HUES64 (cell line): ENCODE data around the gene NGLY1.

Source experiments
- H3K27ac ChIP-seq: 2 replicates; pipeline ENCODE4 v1.7.0; 2013; ENCODE audit warnings: low read depth, low read length, inconsistent platforms
- H3K27me3 ChIP-seq: 2 replicates; pipeline ENCODE4 v1.6.1; 2013; ENCODE audit warnings: mild to moderate bottlenecking, low read length; ENCODE audit not compliant: insufficient read depth
- H3K36me3 ChIP-seq: 2 replicates; pipeline ENCODE4 v1.6.1; 2013; ENCODE audit warnings: mild to moderate bottlenecking, low read length; ENCODE audit not compliant: insufficient read depth
- H3K4me1 ChIP-seq: 2 replicates; pipeline ENCODE4 v1.6.1; 2013; ENCODE audit warnings: mild to moderate bottlenecking, low read length, moderate library complexity; ENCODE audit not compliant: insufficient read depth
- H3K4me3 ChIP-seq: 2 replicates; pipeline ENCODE4 v1.5.1; 2013; ENCODE audit warnings: mild to moderate bottlenecking, low read length, moderate library complexity
- H3K9ac ChIP-seq: 2 replicates; pipeline ENCODE4 v1.6.1; 2013; ENCODE audit warnings: mild to moderate bottlenecking, low read depth, low read length
- H3K9me3 ChIP-seq: 2 replicates; pipeline ENCODE4 v1.6.1; 2013; ENCODE audit warnings: low read depth, low read length; ENCODE audit not compliant: insufficient read depth
- WGBS: fragments of 150-250, 120-280 bp; methylation state at CpG from one replicate; pipeline ENCODE4 v1.1.7; 2013; ENCODE audit warnings: missing lambda C conversion rate; 5-methylcytosine and 5-hydroxymethylcytosine counted together

The NGLY1 gene

GRCh38 chr3:25744470-25744869 is 38.8 kb downstream of the NGLY1 start:
- Histone ChIP-seq H3K4me1 (peaks cover 12% of the 10 kb centered on the region), H3K9ac (no peak overlapping the region), H3K27me3 (no peaks in the 10 kb centered on the region), H3K27ac (no peak overlapping the region), H3K36me3 (peaks cover 28% of the 10 kb centered on the region), H3K9me3 (no peaks in the 10 kb centered on the region), H3K4me3 (no peak overlapping the region)
- 93% methylated on average over 3 of the region's 3 CpGs for WGBS

GRCh38 chr3:25728101-25728500 is 55.1 kb downstream of the NGLY1 start:
- H3K36me3 ChIP-seq = peaks cover 50% of the 10 kb centered on the region
- H3K4me1 ChIP-seq = no peaks in the 10 kb centered on the region
- no peak overlapping the region for H3K4me3 ChIP-seq
- H3K27me3 ChIP-seq = no peaks in the 10 kb centered on the region
- H3K27ac ChIP-seq = no peak overlapping the region
- H3K9ac ChIP-seq = no peak overlapping the region
- H3K9me3 ChIP-seq = no peaks in the 10 kb centered on the region

- H3K27me3 ChIP-seq = no peaks in the 10 kb centered on the region
- H3K4me1 ChIP-seq = no peaks in the 10 kb centered on the region
- no peak overlapping the region for H3K27ac ChIP-seq
- H3K4me3 ChIP-seq = no peak overlapping the region
- no peak overlapping the region for H3K9ac ChIP-seq
- 96% methylated on average over 6 of the region's 6 CpGs for WGBS
- H3K36me3 ChIP-seq = peaks cover 42% of the 10 kb centered on the region
- H3K9me3 ChIP-seq = no peaks in the 10 kb centered on the region
Observed at GRCh38 chr3:25727316-25727715, 55.9 kb downstream of the NGLY1 start.

- peaks cover 33% of the 10 kb centered on the region for H3K36me3 ChIP-seq
- H3K4me3 ChIP-seq = no peak overlapping the region
- H3K4me1 ChIP-seq = no peaks in the 10 kb centered on the region
- H3K9ac ChIP-seq = no peak overlapping the region
- H3K27me3 ChIP-seq = no peaks in the 10 kb centered on the region
- H3K27ac ChIP-seq = no peak overlapping the region
- WGBS = 96% methylated on average over 3 of the region's 3 CpGs
- no peaks in the 10 kb centered on the region for H3K9me3 ChIP-seq
Observed at GRCh38 chr3:25725810-25726209, 57.4 kb downstream of the NGLY1 start.

- Histone ChIP-seq H3K4me3 (no peak overlapping the region), H3K9me3 (no peaks in the 10 kb centered on the region), H3K27ac (no peak overlapping the region), H3K9ac (no peak overlapping the region), H3K4me1 (no peaks in the 10 kb centered on the region), H3K36me3 (peaks cover 33% of the 10 kb centered on the region), H3K27me3 (no peaks in the 10 kb centered on the region)
- WGBS = 96% methylated on average over 2 of the region's 2 CpGs
Observed at GRCh38 chr3:25724948-25725645, 58.1 kb downstream of the NGLY1 start.

- WGBS = 96% methylated on average over 2 of the region's 2 CpGs
- no peak overlapping the region for H3K9ac ChIP-seq
- H3K36me3 ChIP-seq = peaks cover 34% of the 10 kb centered on the region
- H3K27me3 ChIP-seq = no peaks in the 10 kb centered on the region
- no peaks in the 10 kb centered on the region for H3K4me1 ChIP-seq
- H3K9me3 ChIP-seq = no peaks in the 10 kb centered on the region
- H3K4me3 ChIP-seq = no peak overlapping the region
- no peak overlapping the region for H3K27ac ChIP-seq
Observed at GRCh38 chr3:25723802-25724201, 59.4 kb downstream of the NGLY1 start.

GRCh38 chr3:25719321-25719720 is 63.9 kb downstream of the NGLY1 start:
- no peaks in the 10 kb centered on the region for H3K27me3 ChIP-seq
- no peaks in the 10 kb centered on the region for H3K9me3 ChIP-seq
- no peak overlapping the region for H3K27ac ChIP-seq
- H3K9ac ChIP-seq = no peak overlapping the region
- H3K4me3 ChIP-seq = no peak overlapping the region
- H3K4me1 ChIP-seq = no peaks in the 10 kb centered on the region
- H3K36me3 ChIP-seq = 0 out of 2 replicates have a peak, but pooled peaks cover 8% of the 10 kb centered on the region
- 100% methylated on average over 1 of the region's 1 CpG for WGBS

- H3K36me3 ChIP-seq = no peaks in the 10 kb centered on the region
- no peak overlapping the region for H3K27ac ChIP-seq
- WGBS = 95% methylated on average over 11 of the region's 11 CpGs
- no peaks in the 10 kb centered on the region for H3K4me1 ChIP-seq
- H3K9me3 ChIP-seq = no peaks in the 10 kb centered on the region
- no peak overlapping the region for H3K9ac ChIP-seq
- H3K27me3 ChIP-seq = no peaks in the 10 kb centered on the region
- no peak overlapping the region for H3K4me3 ChIP-seq
Observed at GRCh38 chr3:25713341-25713985, 69.8 kb downstream of the NGLY1 start.

GRCh38 chr3:25711090-25711489 is 72.2 kb downstream of the NGLY1 start:
- H3K27me3 ChIP-seq = no peaks in the 10 kb centered on the region
- H3K4me3 ChIP-seq = no peak overlapping the region
- no peaks in the 10 kb centered on the region for H3K36me3 ChIP-seq
- no peak overlapping the region for H3K27ac ChIP-seq
- no peaks in the 10 kb centered on the region for H3K9me3 ChIP-seq
- no peak overlapping the region for H3K9ac ChIP-seq
- no peaks in the 10 kb centered on the region for H3K4me1 ChIP-seq
- WGBS = no CpG with 5 or more reads among the region's 2 CpGs

GRCh38 chr3:25708036-25708435 is 75.2 kb downstream of the NGLY1 start:
- no peak overlapping the region for H3K27ac ChIP-seq
- H3K9me3 ChIP-seq = no peaks in the 10 kb centered on the region
- no peak overlapping the region for H3K9ac ChIP-seq
- H3K27me3 ChIP-seq = no peaks in the 10 kb centered on the region
- no peak overlapping the region for H3K4me3 ChIP-seq
- H3K36me3 ChIP-seq = no peaks in the 10 kb centered on the region
- H3K4me1 ChIP-seq = no peaks in the 10 kb centered on the region
- 80% methylated on average over 3 of the region's 3 CpGs for WGBS

GRCh38 chr3:25707268-25707926 is 75.8 kb downstream of the NGLY1 start:
- Histone ChIP-seq H3K9me3 (no peaks in the 10 kb centered on the region), H3K36me3 (no peaks in the 10 kb centered on the region), H3K9ac (no peak overlapping the region), H3K27me3 (no peaks in the 10 kb centered on the region), H3K27ac (no peak overlapping the region), H3K4me3 (no peak overlapping the region), H3K4me1 (no peaks in the 10 kb centered on the region)
- WGBS = no CpG with 5 or more reads among the region's 2 CpGs
